HepG2 (cell line): ENCODE data around the gene PLLP. TPM values are rescaled to one million over a fixed set of nuclear protein-coding genes. Genes with fewer than 3 reads are reported as not detected.

Source experiments
- HDAC1 ChIP-seq: sonication (generic); formaldehyde crosslinking; IDR thresholded peaks from 2 replicates; pipeline ENCODE4 v1.5.1; 2020; ENCODE audit warnings: mild to moderate bottlenecking, missing genetic modification reagents
- HDAC6 ChIP-seq: fragments of 200-600 bp; sonication (generic); IDR thresholded peaks from 2 replicates; pipeline ENCODE4 v1.7.0; 2017; ENCODE audit warnings: mild to moderate bottlenecking, antibody characterized with exemption, low read length, low read depth
- HNF4G ChIP-seq, 2 experiments: sonication (generic) in 1 of 2; formaldehyde crosslinking in 1 of 2; IDR thresholded peaks; 2 replicates each; pipeline versions ENCODE4 v1.4.0 to v1.6.1; 2011 to 2020; ENCODE audit warnings: borderline replicate concordance in 2 of 2, low read depth in 2 of 2, mild to moderate bottlenecking in 2 of 2, low read length in 1 of 2, missing genetic modification reagents in 1 of 2, moderate library complexity in 1 of 2
- MZF1 ChIP-seq: sonication (generic); formaldehyde crosslinking; IDR thresholded peaks from 2 replicates; pipeline ENCODE4 v1.8.1; 2023; ENCODE audit warnings: mild to moderate bottlenecking, missing genetic modification reagents, borderline replicate concordance
- NR1H2 ChIP-seq: sonication (generic); formaldehyde crosslinking; IDR thresholded peaks from 2 replicates; pipeline ENCODE4 v1.8.1; 2022; ENCODE audit warnings: low read depth, missing genetic modification reagents, borderline replicate concordance
- RFX3 ChIP-seq: IDR thresholded peaks from 2 replicates; pipeline ENCODE4 v1.6.1; 2016; ENCODE audit warnings: missing biosample characterization, missing genetic modification reagents
- ZFP36L2 ChIP-seq: sonication (generic); formaldehyde crosslinking; IDR thresholded peaks from 2 replicates; pipeline ENCODE4 v1.4.0; 2020; ENCODE audit warnings: missing genetic modification reagents
- ZFY ChIP-seq: sonication (generic); formaldehyde crosslinking; IDR thresholded peaks from 2 replicates; pipeline ENCODE4 v1.4.0; 2020; ENCODE audit warnings: missing genetic modification reagents
- ZNF136 ChIP-seq: sonication (generic); formaldehyde crosslinking; IDR thresholded peaks from 2 replicates; pipeline ENCODE4 v1.8.1; 2022; ENCODE audit warnings: low read depth, mild to moderate bottlenecking, moderate library complexity, missing genetic modification reagents
- ZNF264 ChIP-seq: sonication (generic); formaldehyde crosslinking; IDR thresholded peaks from 2 replicates; pipeline ENCODE4 v1.4.0; 2020; ENCODE audit warnings: missing genetic modification reagents
- ZNF446 ChIP-seq: sonication (generic); formaldehyde crosslinking; IDR thresholded peaks from 2 replicates; pipeline ENCODE4 v1.5.0; 2020; ENCODE audit warnings: mild to moderate bottlenecking, missing genetic modification reagents
- ZNF563 ChIP-seq: sonication (generic); formaldehyde crosslinking; IDR thresholded peaks from 2 replicates; pipeline ENCODE4 v1.8.0; 2022; ENCODE audit warnings: mild to moderate bottlenecking, moderate library complexity, missing genetic modification reagents
- polyA plus RNA-seq, 8 experiments: library from polyadenylated mRNA; depleted of rRNA in 3 of 8; stranded (reverse) in 7 of 8; unstranded in 1 of 8; fragments of >200 nt; fragmentation: Illumina TruSeq in 4 of 8; extraction: Trizol in 4 of 8; gene quantifications; 2 replicates each; pipeline versions ENCODE4 v1.2.1 to v1.2.3, GENCODE V29; 2011 to 2016; ENCODE audit warnings: low read depth in 4 of 8, missing spikeins in 1 of 8, mixed read lengths in 1 of 8; ENCODE audit not compliant: insufficient read depth in 1 of 8
- total RNA-seq, 5 experiments: library from RNA; depleted of rRNA; stranded (reverse); fragments of >200 nt; fragmentation: Illumina TruSeq; extraction: Trizol; gene quantifications; 2 replicates each; pipeline ENCODE4 v1.2.3, GENCODE V29; 2016; ENCODE audit warnings: low read depth in 1 of 5
- TF ChIP-seq, protein P1 (sequence below): sonication (generic); formaldehyde crosslinking; IDR thresholded peaks from 2 replicates; pipeline ENCODE4 v1.8.1; 2023; ENCODE audit warnings: mild to moderate bottlenecking, moderate library complexity, missing genetic modification reagents
- TF ChIP-seq, protein P2 (sequence below): sonication (generic); formaldehyde crosslinking; IDR thresholded peaks from 2 replicates; pipeline ENCODE4 v1.5.0; 2020; ENCODE audit warnings: missing genetic modification reagents
- TF ChIP-seq, protein P3 (sequence below): sonication (generic); formaldehyde crosslinking; IDR thresholded peaks from 2 replicates; pipeline ENCODE4 v1.5.1; 2020; ENCODE audit warnings: mild to moderate bottlenecking, missing genetic modification reagents, borderline replicate concordance

The PLLP gene
- total and polyA plus RNA-seq, 2 of the 13 experiments (the other 11 are each of a cell fraction or from before 2014, with no cell fraction given), result 60.6 to 127 TPM

DNA sequence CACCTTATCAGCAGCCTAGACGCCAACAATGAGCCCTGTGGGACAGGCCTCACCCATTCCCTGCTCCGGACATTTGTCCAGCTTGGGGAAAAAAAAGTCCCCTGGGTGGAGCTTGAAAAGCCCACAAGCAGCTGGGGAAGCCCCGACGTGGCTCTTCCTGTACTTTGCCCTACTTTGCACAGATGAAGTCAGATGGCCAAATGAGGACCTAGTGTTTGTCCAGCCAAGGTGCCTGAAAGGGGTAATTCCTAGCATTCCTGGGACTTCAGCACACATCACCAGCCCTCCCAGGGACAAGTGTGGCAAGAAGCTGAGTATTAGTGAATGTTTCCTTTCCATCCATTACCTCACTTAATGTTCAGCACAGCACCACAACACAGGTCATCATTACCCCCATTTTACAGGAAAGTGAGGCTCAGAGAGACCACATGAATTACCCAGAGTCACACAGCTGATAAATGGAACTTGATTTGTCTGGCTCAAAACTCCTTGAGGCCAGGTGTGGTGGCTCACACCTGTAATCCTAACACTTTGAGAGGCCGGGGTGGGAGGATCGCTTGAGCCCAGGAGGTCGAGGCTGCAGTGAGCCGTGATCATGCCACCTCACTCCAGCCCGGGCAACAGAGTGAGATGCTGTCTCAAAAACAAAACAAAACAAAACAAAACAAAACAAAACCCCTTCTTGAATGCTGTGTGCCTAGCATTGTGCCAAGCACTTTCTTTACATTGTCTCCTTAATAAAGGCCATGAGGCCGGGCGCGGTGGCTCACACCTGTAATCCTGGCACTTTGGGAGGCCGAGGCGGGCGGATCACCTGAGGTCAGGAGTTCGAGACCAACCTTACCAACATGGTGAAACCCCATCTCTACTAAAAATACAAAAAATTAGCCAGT lies 19.9 kb upstream of the PLLP start (continued):
- TF ChIP-seq, protein P1, sequence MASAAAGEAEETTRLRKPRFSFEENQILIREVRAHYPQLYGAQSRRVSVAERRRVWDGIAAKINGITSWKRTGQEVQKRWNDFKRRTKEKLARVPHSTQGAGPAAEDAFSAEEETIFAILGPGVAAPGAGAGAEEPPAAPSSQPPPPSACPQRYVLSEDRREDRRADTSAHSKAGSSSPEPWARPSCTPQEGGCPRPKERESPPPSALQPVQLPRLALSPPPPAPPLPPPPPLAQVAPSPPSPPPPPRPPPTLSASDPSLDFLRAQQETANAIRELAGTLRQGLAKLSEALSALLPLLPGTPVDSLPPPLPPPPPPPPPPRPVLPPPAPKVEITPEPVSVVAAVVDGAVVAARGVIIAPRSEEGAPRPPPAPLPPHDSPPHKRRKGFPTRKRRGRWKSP (CRISPR knock-in tag), result peak; percentile 48; the same call in 1 of the 2 replicates
- TF ChIP-seq RFX3 (CRISPR knock-in tag), result no peak
- peak; percentile 76 for TF ChIP-seq ZFY (CRISPR knock-in tag)
- TF ChIP-seq, protein P2, sequence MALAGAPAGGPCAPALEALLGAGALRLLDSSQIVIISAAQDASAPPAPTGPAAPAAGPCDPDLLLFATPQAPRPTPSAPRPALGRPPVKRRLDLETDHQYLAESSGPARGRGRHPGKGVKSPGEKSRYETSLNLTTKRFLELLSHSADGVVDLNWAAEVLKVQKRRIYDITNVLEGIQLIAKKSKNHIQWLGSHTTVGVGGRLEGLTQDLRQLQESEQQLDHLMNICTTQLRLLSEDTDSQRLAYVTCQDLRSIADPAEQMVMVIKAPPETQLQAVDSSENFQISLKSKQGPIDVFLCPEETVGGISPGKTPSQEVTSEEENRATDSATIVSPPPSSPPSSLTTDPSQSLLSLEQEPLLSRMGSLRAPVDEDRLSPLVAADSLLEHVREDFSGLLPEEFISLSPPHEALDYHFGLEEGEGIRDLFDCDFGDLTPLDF, result no peak
- no peak for TF ChIP-seq HDAC6
- no peak for TF ChIP-seq ZNF563 (CRISPR knock-in tag)
- no peak for TF ChIP-seq ZNF136 (CRISPR knock-in tag)
- TF ChIP-seq MZF1 (CRISPR knock-in tag), result no peak
- TF ChIP-seq NR1H2 (CRISPR knock-in tag), result no peak
- no peak for TF ChIP-seq ZNF446 (CRISPR knock-in tag)
- TF ChIP-seq HDAC1 (CRISPR knock-in tag), result peak; percentile 89
- peak; percentile 76; the same call in 1 of the 2 replicates for TF ChIP-seq ZNF264
- no peak for TF ChIP-seq ZFP36L2 (CRISPR knock-in tag)
- TF ChIP-seq, protein P3, sequence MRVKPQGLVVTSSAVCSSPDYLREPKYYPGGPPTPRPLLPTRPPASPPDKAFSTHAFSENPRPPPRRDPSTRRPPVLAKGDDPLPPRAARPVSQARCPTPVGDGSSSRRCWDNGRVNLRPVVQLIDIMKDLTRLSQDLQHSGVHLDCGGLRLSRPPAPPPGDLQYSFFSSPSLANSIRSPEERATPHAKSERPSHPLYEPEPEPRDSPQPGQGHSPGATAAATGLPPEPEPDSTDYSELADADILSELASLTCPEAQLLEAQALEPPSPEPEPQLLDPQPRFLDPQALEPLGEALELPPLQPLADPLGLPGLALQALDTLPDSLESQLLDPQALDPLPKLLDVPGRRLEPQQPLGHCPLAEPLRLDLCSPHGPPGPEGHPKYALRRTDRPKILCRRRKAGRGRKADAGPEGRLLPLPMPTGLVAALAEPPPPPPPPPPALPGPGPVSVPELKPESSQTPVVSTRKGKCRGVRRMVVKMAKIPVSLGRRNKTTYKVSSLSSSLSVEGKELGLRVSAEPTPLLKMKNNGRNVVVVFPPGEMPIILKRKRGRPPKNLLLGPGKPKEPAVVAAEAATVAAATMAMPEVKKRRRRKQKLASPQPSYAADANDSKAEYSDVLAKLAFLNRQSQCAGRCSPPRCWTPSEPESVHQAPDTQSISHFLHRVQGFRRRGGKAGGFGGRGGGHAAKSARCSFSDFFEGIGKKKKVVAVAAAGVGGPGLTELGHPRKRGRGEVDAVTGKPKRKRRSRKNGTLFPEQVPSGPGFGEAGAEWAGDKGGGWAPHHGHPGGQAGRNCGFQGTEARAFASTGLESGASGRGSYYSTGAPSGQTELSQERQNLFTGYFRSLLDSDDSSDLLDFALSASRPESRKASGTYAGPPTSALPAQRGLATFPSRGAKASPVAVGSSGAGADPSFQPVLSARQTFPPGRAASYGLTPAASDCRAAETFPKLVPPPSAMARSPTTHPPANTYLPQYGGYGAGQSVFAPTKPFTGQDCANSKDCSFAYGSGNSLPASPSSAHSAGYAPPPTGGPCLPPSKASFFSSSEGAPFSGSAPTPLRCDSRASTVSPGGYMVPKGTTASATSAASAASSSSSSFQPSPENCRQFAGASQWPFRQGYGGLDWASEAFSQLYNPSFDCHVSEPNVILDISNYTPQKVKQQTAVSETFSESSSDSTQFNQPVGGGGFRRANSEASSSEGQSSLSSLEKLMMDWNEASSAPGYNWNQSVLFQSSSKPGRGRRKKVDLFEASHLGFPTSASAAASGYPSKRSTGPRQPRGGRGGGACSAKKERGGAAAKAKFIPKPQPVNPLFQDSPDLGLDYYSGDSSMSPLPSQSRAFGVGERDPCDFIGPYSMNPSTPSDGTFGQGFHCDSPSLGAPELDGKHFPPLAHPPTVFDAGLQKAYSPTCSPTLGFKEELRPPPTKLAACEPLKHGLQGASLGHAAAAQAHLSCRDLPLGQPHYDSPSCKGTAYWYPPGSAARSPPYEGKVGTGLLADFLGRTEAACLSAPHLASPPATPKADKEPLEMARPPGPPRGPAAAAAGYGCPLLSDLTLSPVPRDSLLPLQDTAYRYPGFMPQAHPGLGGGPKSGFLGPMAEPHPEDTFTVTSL (CRISPR knock-in tag), result peak; percentile 90; the same call in 1 of the 2 replicates
- peak; percentile 94 for TF ChIP-seq HNF4G (IDR thresholded peaks at IDR 0.05; ENCODE audit: borderline replicate concordance, low read depth, low read length)
- TF ChIP-seq HNF4G (CRISPR knock-in tag; IDR thresholded peaks at IDR 0.05; ENCODE audit: borderline replicate concordance, low read depth), result peak; percentile 82; the same call in 1 of the 2 replicates
